GM18498 (cell line): ENCODE data around the gene C19orf67.
A peak's percentile ranks its signal among the peaks of the same experiment; 100 is the strongest.

Experiments
- ATAC-seq: cut with Tn5 transposase; IDR thresholded peaks from one replicate; pipeline ENCODE4 v1.9.1; 2021; ENCODE audit warnings: mild to moderate bottlenecking, moderate library complexity; ENCODE audit not compliant: unreplicated experiment

C19orf67 gene

DNA sequence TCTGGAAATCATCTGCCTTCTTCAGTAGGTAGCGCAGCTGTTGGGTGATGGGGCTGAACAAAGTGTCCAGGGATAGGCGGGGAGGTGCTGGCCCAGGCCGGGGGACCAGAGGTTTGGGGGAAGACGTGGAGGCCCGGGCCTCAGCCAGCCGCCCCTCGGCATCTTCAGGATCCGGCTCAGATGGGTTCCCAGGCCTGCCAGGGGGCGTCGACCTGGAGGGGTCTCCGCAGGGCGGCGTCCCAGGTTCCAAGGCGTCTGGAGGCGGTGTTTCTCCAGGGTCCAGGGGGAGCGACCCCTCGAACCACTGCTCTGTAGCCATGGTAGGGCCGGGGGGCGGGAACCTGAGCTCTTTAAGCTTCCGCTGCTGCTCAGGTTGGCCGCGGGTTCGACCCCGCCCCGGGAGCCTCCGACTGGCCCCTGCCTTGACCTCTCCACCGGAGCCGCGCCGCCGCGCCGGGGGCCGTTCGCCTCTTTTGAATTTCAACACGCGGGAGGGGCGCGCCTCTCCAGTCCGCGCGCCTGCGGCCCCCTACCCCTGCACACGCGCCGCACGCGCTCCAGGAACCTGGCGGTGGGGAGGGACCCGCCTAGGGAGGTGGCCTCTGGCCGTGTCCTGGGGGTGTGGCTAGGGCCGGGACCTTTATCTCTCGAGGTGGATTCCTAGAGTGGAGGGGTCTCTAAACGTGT, at the start of gene C19orf67:
C19orf67 (minus strand) TSS at position 475 of the 687 bp plus-strand sequence; CDS start at position 319, 156 bp downstream.
- no peak for ATAC-seq

DNA sequence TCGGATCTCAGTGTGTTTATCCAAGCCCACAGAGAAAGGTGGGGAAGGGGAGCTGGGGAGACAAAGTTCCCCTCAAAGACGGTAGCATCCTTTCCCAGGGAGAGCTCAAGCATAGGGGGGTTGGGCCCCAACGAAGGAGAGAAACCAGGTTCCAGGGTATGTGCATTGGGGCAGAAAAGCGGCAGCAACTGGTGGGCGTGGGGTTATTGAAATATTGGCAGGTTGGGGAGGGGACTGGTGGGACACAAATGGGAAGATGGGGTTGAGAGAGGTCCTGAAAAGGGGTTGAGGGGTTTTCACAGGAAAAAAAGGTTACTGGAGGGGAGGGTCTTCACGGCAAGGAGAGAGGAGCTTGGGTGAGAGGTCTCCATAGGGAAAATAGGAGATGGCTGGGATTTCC, 49.8 kb upstream of the C19orf67 start:
- no peak for ATAC-seq

DNA sequence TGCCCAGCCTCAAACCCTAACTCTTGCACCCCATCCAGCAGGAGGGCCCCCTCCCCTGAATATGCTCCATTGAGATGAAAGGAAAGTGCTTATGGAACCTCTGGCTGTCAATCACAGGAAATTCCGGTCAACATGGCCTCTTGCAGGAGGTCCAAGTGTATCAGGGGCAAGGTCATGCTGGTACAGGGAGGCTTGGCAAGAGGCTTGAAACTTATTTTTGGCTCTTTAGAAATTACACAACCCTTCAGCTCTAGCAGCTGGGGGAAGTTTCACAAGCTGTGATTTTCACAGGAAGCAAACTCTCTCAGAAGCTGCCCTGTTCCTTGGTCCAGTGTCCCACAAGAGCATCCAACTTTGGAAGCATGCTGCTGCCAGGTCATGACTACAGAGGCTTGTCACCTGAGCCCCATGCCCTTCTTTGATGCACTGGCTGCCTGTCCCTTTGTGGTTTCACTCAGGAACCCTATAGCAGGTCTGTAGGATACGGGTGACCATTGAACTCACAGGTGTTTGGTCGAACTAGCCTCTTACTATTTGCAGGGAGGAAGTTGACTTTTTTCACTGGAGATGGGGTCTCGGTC, 42.4 kb upstream of the C19orf67 start:
- no peak for ATAC-seq

DNA sequence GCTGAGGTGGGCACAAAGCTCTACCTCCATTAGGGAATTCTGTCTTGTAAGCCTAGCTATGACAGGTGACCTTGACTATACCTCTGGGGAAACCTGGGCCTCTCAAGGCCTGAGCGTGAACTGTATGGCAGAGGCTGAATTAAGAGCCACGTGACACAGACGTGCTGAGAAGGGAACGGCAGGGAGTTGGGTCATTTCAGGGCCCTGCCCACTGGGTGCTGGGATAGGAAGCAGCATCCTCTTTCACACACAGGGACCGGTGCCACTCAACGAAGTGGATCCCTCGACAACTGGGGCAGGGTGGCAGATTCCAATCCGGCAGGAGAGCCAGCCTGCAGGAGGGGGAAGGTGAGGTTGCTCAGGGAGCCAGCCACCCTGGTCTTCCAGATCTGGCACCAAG, 41.6 kb upstream of the C19orf67 start:
- no peak for ATAC-seq

DNA sequence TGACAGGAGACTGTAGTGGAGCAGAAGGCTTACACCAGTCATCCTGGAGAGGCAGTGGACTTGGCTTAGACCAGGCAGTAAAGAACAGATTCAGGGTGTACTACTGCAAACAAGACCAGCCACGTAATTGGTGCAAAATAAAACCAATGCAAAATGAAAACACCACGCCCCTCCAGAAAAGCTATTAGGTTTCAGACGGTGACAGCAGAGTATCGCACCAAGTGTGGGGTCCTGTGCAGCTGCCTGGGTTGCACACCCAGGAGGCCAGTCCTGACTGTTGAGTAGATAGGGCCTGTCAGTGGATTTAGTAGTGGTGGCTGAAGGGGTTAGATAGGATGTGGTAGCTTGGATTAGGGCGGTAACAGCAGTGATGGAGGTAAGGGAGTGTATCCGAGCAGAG, 37.3 kb upstream of the C19orf67 start:
- ATAC-seq, result no peak

DNA sequence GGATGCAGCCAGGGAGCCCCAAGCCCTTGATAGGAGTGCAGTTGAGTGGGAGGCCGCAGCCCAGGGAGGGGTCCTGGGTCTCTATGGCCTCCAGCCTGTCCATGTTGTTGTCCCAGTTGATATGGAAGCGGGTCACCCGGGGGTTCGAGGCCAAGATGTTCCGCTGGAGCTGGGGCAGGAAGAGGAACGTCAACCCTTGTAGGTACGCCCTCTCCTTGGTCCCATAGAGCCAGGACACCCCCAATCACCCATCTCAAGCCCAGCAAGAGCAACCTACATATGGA, 34.9 kb upstream of the C19orf67 start:
- no peak for ATAC-seq

DNA sequence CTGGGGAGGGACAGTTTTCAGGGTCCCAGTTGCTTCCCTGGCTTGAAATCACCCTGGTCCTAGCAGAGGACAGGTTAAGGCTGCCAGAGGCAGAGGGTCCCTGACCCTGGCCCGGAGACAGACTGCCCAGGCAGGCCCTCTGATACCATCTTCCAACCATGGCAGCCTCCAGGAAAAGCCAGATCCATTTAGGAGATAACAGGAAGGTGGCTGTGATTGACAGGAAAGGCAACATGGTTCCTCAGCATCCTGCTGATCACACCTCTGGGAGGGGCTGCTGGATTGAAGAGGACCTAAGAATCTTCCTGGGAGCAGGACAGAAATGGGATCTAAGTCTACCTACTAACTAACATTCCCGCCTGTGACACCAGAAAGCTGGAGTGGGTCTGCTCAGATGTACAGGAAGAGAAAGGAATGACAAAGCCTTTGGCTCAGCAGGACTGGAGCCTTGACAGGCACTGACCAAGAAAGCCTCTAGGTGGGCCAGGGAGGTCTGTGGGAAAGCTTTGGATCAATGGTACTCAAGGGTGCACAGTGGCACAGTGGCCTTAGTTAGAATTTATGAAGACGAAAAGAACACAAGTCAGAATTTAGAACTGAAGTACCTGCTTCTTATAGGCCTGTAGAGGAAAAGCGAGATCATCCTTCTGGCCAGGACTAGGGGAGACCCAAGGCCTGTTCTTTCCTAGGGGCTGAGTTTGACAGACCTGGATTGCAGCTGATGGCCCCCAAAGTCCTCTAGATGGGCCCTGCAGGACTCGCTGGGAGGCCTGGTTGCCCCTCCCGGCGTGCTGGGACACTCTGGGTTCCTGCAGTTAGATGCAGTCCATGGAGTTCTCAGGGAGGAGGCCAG, 34.3 kb upstream of the C19orf67 start:
- no peak for ATAC-seq

DNA sequence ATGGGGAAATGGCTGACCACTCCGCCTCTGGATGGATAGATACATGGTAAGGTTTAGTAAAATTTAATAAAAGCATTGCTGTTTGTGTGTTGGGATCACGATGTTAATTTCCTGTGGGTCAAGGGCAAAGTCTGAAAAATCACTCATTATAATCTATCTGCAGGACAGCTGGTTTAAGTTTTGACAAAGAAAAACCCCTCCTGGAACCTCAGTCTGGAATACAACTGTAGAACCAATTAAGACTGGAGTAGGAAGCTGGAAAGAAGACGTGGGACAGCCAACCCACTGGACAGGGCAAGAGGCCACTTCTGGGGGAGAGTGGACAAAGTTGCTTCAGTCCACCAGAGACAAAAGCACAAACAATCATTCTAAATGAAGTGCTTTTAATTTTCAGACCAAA, 33.6 kb upstream of the C19orf67 start:
- no peak for ATAC-seq

DNA sequence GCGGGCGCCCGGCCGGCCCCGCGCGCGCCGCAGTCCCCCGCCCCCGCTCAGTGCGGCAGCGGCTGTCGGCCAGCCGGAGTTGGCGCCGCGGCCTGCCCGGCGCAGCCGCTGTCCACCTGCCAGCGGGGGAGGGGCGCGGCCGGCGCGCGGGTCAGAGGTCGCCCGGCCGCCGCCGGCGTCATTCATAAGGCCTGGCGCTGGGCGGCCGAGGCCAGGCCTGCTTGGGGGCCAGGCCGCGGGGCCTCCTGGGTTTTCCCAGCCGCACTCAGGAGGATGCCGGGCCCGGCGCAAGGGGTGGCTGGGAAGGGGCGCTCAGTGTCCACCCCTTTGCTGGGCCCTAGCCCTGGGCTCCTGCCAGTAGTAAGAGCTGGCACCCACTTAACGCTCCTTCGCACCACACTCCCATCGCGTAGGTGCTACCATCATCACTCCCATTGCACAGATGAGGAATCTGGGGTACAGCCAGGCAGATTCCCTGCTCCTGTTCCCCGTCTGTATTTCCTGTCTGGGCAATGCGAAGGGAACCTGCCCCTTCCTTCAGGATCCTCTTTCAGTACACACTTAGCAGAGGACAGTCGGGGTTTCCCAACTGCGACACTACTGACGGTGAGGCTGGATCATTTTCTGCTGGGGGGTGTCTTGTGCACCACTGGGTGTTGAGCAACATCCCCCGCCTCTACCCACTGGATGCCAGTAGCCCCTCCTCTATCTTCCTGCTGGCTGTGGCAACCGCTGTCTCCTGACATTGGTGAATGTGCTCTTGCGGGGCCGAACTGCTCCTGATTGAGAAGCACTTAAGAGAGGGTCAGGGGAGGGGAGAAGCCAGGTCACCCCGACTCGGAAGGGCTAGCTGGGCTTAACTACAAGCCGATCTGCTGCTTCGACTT, 32.8 kb upstream of the C19orf67 start:
- peak; percentile 39 for ATAC-seq

DNA sequence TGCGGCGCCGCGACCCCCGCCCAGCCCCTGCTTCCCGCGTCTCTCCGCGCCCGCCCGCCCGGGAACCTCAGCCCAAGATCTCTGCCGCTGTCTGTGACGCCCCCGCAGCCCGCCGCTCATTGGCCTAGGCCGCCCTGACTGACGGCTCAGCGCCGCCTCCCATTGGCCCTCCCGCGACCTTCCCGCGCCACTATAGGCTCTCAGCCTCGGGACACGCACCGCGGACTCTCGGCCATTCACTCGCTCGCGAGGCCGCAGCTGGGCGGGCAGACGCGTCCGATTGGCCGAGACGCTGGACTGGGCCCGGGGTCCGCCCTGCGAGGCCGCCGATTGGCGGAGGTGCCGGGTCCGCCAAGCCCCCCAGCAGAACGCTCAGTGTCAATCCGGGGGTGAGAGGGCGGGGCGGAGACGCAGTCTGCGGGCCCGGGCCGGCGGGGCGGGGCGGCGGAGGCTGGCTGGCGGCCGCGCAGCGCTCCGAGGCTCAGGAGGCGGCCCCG, 32.1 kb upstream of the C19orf67 start, which contains the start of gene PRKACA:
PRKACA (minus strand) TSS at position 95 of the 497 bp plus-strand sequence. CDS start 215 bp downstream, outside the sequence.
- ATAC-seq, result peak; percentile 91

DNA sequence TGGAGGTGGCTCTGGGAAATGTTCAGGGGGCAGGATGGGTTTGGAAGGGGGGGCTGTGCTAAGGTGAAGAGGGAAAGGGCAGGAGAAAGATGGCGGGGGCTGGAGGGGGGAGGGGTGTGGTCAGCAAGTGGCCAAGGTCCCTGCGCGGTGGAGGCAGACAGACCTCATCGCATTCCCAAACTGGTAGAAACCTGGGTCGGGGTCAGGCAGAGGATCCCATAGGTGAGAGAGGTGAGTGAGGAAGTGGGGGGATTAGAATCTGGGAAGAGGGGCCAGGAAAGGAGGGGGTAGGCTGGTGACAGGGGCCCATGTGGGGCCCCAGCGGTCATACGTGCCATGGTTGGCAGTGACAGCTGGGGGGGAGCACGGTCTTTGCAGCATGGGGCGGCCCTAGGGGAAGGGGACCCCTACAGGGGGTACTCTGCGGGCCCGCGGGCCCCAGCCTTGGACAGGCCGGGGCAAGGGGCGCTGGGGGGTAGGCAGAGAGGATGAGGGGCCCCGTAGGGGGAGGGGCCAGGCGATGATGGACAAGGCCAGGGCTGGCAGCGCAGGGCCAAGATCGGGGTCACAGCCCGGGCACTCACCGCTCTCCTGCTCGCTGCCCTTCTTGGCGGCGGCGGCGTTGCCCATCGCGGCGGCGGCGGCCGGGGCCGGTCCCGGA, 31.5 kb upstream of the C19orf67 start:
- peak; percentile 2 for ATAC-seq

DNA sequence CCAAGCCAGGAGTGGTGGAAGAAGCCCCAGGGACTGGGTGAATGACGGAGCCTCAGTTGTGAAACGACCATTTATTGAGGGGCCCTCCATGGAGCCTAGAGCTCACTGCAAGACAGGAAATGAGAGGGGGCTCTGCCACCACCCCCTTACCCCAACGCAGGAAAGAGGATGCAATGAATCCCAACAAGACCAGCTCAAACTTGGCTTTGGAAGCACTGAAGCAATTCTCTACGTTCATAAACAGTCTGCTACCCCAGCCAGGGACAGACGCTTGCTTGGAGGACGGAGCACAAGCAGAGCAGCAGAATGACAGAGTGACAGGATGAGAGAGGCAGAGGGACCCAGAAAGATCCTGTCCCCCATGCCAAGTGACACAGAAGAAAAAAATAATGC, 30.9 kb upstream of the C19orf67 start:
- no peak for ATAC-seq

DNA sequence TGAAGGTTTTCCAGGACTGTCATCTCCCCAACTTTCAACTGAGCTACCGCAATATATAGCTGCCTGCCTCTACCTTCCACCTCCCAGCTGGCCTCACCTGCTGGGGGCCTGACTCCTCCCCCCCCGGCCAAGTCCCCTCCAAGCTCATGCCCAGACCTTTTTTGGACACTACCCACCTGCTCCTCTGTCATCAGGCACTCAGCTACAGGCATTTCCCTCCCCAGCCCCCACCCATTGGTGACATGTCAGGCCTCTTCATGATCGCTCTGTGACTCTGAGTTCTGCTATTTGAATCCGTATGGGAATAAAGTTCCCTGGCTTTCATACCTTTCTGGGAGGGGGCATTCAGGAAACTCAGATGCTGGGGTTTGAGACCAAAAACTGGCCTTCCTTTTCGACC, 30.2 kb upstream of the C19orf67 start:
- ATAC-seq, result no peak

DNA sequence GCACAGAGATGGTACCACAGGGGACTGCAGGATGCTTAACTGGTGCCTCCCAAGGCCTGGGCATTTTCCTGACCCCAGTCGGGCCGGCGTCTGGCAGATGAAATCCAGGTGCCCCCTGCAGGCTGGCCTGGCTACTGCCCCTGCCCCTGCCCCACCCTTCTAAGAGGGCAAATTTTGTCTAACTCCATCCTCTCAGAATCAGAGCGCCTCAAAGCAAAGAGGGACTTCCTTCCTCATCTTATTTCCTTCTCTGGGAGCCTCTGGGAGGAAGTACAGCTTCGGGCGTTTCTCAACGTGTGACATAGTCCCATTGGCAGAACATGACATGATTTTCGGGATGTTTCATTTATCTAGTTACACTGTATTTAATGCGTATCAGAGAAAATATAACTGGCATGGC, 29.3 kb upstream of the C19orf67 start:
- no peak for ATAC-seq

DNA sequence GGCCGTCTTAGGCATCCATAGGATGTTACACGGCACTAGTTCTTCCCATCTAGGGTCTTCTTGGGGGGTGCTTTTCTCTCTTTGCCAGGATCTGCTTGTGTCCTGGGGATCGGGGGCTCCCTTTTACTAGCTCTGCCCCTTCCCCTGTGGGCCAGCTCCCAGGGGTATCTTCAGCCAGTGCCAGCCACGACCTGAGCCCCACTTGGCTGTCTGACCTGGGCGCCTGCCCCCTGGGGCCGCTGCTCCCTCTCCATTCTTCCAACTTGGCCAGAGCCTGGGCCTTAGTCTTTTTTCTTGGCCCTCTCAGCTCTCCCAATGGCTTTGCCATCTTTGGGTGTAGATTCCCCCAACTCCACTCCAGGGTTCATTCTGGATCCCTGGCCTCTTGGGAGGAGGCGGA, 28.9 kb upstream of the C19orf67 start:
- no peak for ATAC-seq

DNA sequence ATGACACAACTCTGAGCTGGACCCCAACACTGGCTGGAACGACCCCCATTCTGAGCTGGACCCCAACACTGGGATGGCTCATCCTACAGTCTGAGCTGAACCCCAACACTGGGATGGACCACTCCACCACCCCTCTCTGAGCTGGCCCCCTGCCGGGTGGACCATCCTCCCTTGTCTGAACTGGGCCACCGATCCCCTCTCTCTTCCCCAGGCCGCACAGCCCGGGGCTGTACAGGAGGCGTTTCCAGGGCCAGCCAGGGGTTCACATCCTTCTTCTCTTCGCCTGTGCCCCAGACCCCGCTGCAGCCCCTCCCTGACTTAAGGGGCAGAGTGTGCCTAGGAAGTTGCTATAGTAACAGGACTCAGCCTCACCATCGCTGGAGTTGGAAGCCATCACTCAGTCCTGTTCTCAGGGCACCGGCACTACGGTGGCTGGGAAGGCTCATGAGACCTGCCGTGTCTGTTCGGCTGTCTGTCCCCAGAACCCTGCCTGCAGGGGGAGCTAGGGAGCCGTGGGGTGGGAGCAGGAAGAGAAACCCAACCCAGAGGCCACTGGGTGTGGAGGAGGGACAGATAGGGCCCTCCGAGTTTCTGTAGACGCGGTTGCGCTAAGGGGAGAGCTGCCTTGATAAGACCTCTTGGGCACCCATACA, 28.3 kb upstream of the C19orf67 start:
- no peak for ATAC-seq

DNA sequence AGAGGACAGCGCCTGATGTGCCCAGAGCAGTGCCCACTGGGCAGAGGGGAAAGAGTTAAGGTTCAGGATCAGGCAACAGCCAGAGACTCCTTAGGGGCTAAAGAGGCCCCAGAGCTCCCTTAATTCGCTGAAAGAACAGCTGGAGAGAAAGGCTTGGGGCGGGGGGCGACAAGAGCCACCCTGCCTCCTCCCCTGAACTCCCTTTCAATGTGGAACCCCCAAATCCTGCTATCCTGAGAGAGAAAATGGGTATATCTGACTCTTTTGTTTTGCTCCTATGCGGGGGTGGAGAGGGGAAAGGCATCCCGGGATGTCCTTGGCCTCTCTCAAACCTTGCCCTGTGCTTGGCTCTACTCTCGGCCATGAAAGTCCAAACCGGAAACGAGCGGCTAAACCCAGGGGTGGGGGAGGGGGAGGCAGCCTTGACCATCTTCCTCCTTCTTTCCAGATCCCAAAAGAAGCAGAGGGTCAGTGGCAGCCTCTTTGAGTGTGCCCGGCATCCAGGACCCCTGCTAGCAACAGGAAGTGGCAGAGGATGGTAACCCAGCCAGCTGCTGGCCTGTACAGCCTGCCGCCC, 27.3 kb upstream of the C19orf67 start:
- ATAC-seq, result no peak

DNA sequence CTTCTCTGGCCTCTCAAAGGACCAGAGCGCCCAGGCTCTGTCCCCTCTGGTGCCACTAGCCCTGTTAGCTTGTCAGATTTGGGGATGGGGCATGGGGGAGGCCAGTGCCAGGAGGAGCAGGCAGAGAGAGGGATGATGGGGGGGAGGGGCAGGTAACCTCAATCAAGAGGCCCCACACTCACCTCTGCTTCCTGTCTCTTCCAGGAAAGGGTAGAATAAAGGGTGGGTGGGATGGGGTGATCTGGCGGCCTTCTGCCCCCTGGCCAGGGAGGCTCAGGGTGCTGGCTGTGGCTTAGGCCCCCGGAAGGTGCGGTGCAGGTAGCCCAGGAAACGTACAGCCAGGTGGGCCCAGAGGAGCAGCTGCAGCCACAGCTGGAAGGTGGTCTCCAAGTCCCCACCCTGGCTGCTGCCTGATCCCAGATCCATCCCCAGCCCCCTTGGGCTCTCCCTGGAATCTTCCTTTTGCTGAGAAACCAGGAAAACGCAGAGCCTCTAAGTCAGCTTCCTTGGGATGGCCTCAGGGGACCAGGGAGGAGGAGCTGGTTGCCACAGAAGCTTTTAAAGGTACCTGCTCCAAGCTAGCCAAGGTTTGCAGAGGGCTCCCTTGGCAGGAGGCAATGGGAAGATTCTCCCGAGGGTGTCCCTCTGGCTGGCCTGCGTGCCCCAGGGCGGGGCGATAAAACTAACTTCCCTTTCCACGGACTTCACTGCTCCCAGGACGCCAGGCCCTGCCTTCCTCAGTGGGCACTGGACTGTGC, 26.6 kb upstream of the C19orf67 start:
- ATAC-seq, result no peak

DNA sequence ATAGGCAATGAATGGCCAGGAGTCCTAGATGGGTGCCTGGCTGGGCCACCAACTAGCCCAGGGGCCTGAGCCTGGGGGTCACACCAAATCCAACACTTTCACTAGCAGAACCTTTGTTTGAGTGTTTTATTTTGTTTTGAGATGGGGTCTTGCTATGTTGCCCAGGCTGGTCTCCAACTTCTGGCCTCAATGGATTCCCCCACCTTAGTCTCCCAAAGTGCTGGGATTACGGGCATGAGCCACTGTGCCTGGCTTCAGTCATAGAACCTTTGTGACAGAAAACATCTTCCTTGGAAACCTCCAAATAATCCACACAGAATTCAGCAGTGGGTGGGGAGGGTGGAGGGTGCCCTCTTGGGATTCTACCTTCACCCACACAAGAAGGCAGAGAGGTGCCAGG, 25.9 kb upstream of the C19orf67 start:
- ATAC-seq, result no peak
